Measurements from ENCODE around the gene LILRA2. TPM values are rescaled to one million over a fixed set of nuclear protein-coding genes. Genes with fewer than 3 reads are reported as not detected.
"Not testable (repeated sequence)": the region's sequence is repeated elsewhere in the genome, so short reads cannot be mapped to it uniquely, and the experiment has no call there.

The LILRA2 gene
- total and polyA plus RNA-seq, 2 donors (not counting 1 experiment from before 2014, with no cell fraction given): not detected

GRCh38 chr19:54616821-54617560 is 43.4 kb downstream of the LILRA2 start:
- Histone ChIP-seq H3K4me2 (ENCODE audit: extremely low read depth, insufficient read depth, low read length) (no peak overlapping the region), H3K79me2 (ENCODE audit: control insufficient read depth, insufficient read depth, low read length) (no peaks in the 10 kb centered on the region), H3K9me3 (ENCODE audit: control insufficient read depth, insufficient read depth, low read depth, low read length) (no peaks in the 10 kb centered on the region), H3K4me1 (ENCODE audit: control insufficient read depth, extremely low read depth, insufficient read depth, low read length) (no peaks in the 10 kb centered on the region), H3K9ac (ENCODE audit: insufficient read depth, low read length) (no peak overlapping the region), H2AFZ (ENCODE audit: low read length) (no peak overlapping the region), H3K4me3 (replicated peaks in 1 of 4; ENCODE audit: control extremely low read depth in 1 of 4, insufficient read depth in 1 of 4, low read depth in 3 of 4, low read length in 4 of 4) (no peak overlapping the region), H4K20me1 (ENCODE audit: control insufficient read depth, extremely low read depth, insufficient read depth, low read length) (no peaks in the 10 kb centered on the region), H3K27me3 (ENCODE audit: control insufficient read depth, insufficient read depth, low read length) (no peaks in the 10 kb centered on the region), H3K27ac (ENCODE audit: insufficient read depth, low read length) (no peak overlapping the region), H3K36me3 (ENCODE audit: control insufficient read depth, insufficient read depth, low read length) (no peaks in the 10 kb centered on the region)
- no peak for TF ChIP-seq CTCF (conservative IDR thresholded peaks at IDR 0.05 in 1 of 2, IDR thresholded peaks at IDR 0.05 in 1 of 2; ENCODE audit: low read depth in 1 of 2, low read length in 2 of 2)
- no peak for TF ChIP-seq EZH2 (IDR thresholded peaks at IDR 0.05; ENCODE audit: low read length, missing control alignments)
- no peak for DNase-seq (ENCODE audit: low read depth in 2 of 2)

- no peaks in the 10 kb centered on the region for H3K79me2 ChIP-seq (ENCODE audit: control insufficient read depth, insufficient read depth, low read length)
- no peaks in the 10 kb centered on the region for H3K4me1 ChIP-seq (ENCODE audit: control insufficient read depth, extremely low read depth, insufficient read depth, low read length)
- H3K4me3 ChIP-seq (replicated peaks in 1 of 4; ENCODE audit: control extremely low read depth in 1 of 4, insufficient read depth in 1 of 4, low read depth in 3 of 4, low read length in 4 of 4): no peak overlapping the region
- no peaks in the 10 kb centered on the region for H3K36me3 ChIP-seq (ENCODE audit: control insufficient read depth, insufficient read depth, low read length)
- H2AFZ ChIP-seq (ENCODE audit: low read length): no peak overlapping the region
- no peaks in the 10 kb centered on the region for H3K27me3 ChIP-seq (ENCODE audit: control insufficient read depth, insufficient read depth, low read length)
- no peak for DNase-seq (ENCODE audit: low read depth in 2 of 2)
- no peak for TF ChIP-seq EZH2 (IDR thresholded peaks at IDR 0.05; ENCODE audit: low read length, missing control alignments)
- TF ChIP-seq CTCF (conservative IDR thresholded peaks at IDR 0.05 in 1 of 2, IDR thresholded peaks at IDR 0.05 in 1 of 2; ENCODE audit: low read depth in 1 of 2, low read length in 2 of 2): no peak
- no peak overlapping the region for H3K27ac ChIP-seq (ENCODE audit: insufficient read depth, low read length)
- H4K20me1 ChIP-seq (ENCODE audit: control insufficient read depth, extremely low read depth, insufficient read depth, low read length): no peaks in the 10 kb centered on the region
- no peak overlapping the region for H3K9ac ChIP-seq (ENCODE audit: insufficient read depth, low read length)
- H3K9me3 ChIP-seq (ENCODE audit: control insufficient read depth, insufficient read depth, low read depth, low read length): no peaks in the 10 kb centered on the region
- no peak overlapping the region for H3K4me2 ChIP-seq (ENCODE audit: extremely low read depth, insufficient read depth, low read length)
Measured at GRCh38 chr19:54620464-54620863, 46.9 kb downstream of the LILRA2 start.

GRCh38 chr19:54622431-54622830 is 48.8 kb downstream of the LILRA2 start:
- H3K27ac ChIP-seq (ENCODE audit: insufficient read depth, low read length): no peak overlapping the region
- no peak overlapping the region for H2AFZ ChIP-seq (ENCODE audit: low read length)
- H3K9ac ChIP-seq (ENCODE audit: insufficient read depth, low read length): no peak overlapping the region
- H3K4me2 ChIP-seq (ENCODE audit: extremely low read depth, insufficient read depth, low read length): no peak overlapping the region
- H3K4me1 ChIP-seq (ENCODE audit: control insufficient read depth, extremely low read depth, insufficient read depth, low read length): no peaks in the 10 kb centered on the region
- no peaks in the 10 kb centered on the region for H3K27me3 ChIP-seq (ENCODE audit: control insufficient read depth, insufficient read depth, low read length)
- no peaks in the 10 kb centered on the region for H4K20me1 ChIP-seq (ENCODE audit: control insufficient read depth, extremely low read depth, insufficient read depth, low read length)
- H3K4me3 ChIP-seq (replicated peaks in 1 of 4; ENCODE audit: control extremely low read depth in 1 of 4, insufficient read depth in 1 of 4, low read depth in 3 of 4, low read length in 4 of 4): no peak overlapping the region
- no peaks in the 10 kb centered on the region for H3K79me2 ChIP-seq (ENCODE audit: control insufficient read depth, insufficient read depth, low read length)
- no peak for TF ChIP-seq EZH2 (IDR thresholded peaks at IDR 0.05; ENCODE audit: low read length, missing control alignments)
- no peak for TF ChIP-seq CTCF (conservative IDR thresholded peaks at IDR 0.05 in 1 of 2, IDR thresholded peaks at IDR 0.05 in 1 of 2; ENCODE audit: low read depth in 1 of 2, low read length in 2 of 2)
- H3K36me3 ChIP-seq (ENCODE audit: control insufficient read depth, insufficient read depth, low read length): no peaks in the 10 kb centered on the region
- no peaks in the 10 kb centered on the region for H3K9me3 ChIP-seq (ENCODE audit: control insufficient read depth, insufficient read depth, low read depth, low read length)
- no peak for DNase-seq (ENCODE audit: low read depth in 2 of 2)

- not testable (repeated sequence) for H4K20me1 ChIP-seq (ENCODE audit: control insufficient read depth, extremely low read depth, insufficient read depth, low read length); DNase-seq (ENCODE audit: low read depth in 2 of 2); H3K36me3 ChIP-seq (ENCODE audit: control insufficient read depth, insufficient read depth, low read length); H3K27me3 ChIP-seq (ENCODE audit: control insufficient read depth, insufficient read depth, low read length); H3K27ac ChIP-seq (ENCODE audit: insufficient read depth, low read length); H2AFZ ChIP-seq (ENCODE audit: low read length); H3K4me3 ChIP-seq (replicated peaks in 1 of 4; ENCODE audit: control extremely low read depth in 1 of 4, insufficient read depth in 1 of 4, low read depth in 3 of 4, low read length in 4 of 4); H3K9me3 ChIP-seq (ENCODE audit: control insufficient read depth, insufficient read depth, low read depth, low read length); H3K79me2 ChIP-seq (ENCODE audit: control insufficient read depth, insufficient read depth, low read length); H3K4me1 ChIP-seq (ENCODE audit: control insufficient read depth, extremely low read depth, insufficient read depth, low read length); H3K4me2 ChIP-seq (ENCODE audit: extremely low read depth, insufficient read depth, low read length); H3K9ac ChIP-seq (ENCODE audit: insufficient read depth, low read length)
Measured at GRCh38 chr19:54624234-54624633, 50.6 kb downstream of the LILRA2 start.
